HG02678 (cell line): ENCODE data around the gene UFD1.

Source experiments
- ATAC-seq: cut with Tn5 transposase; IDR thresholded peaks from one replicate; pipeline ENCODE4 v1.9.1; 2021; ENCODE audit warnings: mild to moderate bottlenecking, moderate library complexity; ENCODE audit not compliant: unreplicated experiment

The UFD1 gene

GRCh38 chr22:19473578-19473977, 5.4 kb downstream of the UFD1 start:
- ATAC-seq, result no peak

GRCh38 chr22:19472233-19472632, 6.8 kb downstream of the UFD1 start:
- ATAC-seq, result no peak

GRCh38 chr22:19471572-19471971, 7.4 kb downstream of the UFD1 start:
- ATAC-seq, result no peak

GRCh38 chr22:19470010-19470409, 9.0 kb downstream of the UFD1 start:
- ATAC-seq, result no peak

- ATAC-seq, result no peak
These were observed 9.6 kb downstream of the UFD1 start for GRCh38 chr22:19469421-19469820.

GRCh38 chr22:19467912-19468311, 11.1 kb downstream of the UFD1 start:
- ATAC-seq, result no peak

GRCh38 chr22:19466848-19467752, 11.9 kb downstream of the UFD1 start:
- ATAC-seq, result no peak

- ATAC-seq, result no peak
These were observed 12.8 kb downstream of the UFD1 start for GRCh38 chr22:19466126-19466716.

GRCh38 chr22:19464975-19465374, 14.0 kb downstream of the UFD1 start:
- ATAC-seq, result no peak

GRCh38 chr22:19464546-19464945, 14.4 kb downstream of the UFD1 start:
- ATAC-seq, result no peak

GRCh38 chr22:19463491-19464469, 15.2 kb downstream of the UFD1 start:
- no peak for ATAC-seq

- ATAC-seq, result no peak
These were observed 16.0 kb downstream of the UFD1 start for GRCh38 chr22:19463008-19463407.

GRCh38 chr22:19461506-19461905, 17.5 kb downstream of the UFD1 start:
- ATAC-seq, result no peak

GRCh38 chr22:19460036-19460435, 19.0 kb downstream of the UFD1 start:
- no peak for ATAC-seq

GRCh38 chr22:19457828-19458428, 21.1 kb downstream of the UFD1 start:
- ATAC-seq, result no peak

GRCh38 chr22:19456541-19456940, 22.5 kb downstream of the UFD1 start:
- ATAC-seq, result no peak

- no peak for ATAC-seq
These were observed 23.2 kb downstream of the UFD1 start for GRCh38 chr22:19455585-19456370.

- ATAC-seq, result no peak
These were observed 24.0 kb downstream of the UFD1 start for GRCh38 chr22:19455033-19455432.

GRCh38 chr22:19454156-19454555, 24.8 kb downstream of the UFD1 start:
- no peak for ATAC-seq

GRCh38 chr22:19453718-19454117, 25.3 kb downstream of the UFD1 start:
- ATAC-seq, result no peak
